ENCODE data around the gene LBHD1.
A peak's percentile ranks its signal among the peaks of the same experiment; 100 is the strongest.

LBHD1 gene

DNA sequence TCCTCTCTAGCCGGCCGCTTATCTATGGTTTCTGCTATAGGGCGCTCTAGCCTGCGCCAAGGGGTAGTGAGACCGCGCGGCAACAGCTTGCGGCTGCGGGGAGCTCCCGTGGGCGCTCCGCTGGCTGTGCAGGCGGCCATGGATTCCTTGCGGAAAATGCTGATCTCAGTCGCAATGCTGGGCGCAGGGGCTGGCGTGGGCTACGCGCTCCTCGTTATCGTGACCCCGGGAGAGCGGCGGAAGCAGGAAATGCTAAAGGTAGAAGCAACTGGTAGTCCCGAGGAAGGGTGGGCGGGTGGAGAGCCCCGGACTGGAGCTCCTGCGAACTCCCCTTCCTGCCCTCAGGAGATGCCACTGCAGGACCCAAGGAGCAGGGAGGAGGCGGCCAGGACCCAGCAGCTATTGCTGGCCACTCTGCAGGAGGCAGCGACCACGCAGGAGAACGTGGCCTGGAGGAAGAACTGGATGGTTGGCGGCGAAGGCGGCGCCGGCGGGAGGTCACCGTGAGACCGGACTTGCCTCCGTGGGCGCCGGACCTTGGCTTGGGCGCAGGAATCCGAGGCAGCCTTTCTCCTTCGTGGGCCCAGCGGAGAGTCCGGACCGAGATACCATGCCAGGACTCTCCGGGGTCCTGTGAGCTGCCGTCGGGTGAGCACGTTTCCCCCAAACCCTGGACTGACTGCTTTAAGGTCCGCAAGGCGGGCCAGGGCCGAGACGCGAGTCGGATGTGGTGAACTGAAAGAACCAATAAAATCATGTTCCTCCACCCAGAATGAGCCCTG lies at the start of gene LBHD1, which contains the start of gene UQCC3:
Gene LBHD1, minus strand, starts transcription at position 660 of the 782 bp plus-strand sequence. CDS start 2,236 bp downstream, outside the sequence.
Gene UQCC3, plus strand, starts transcription at position 66 of the 782 bp plus-strand sequence. Its CDS starts 73 bp downstream, at position 139.
- peak within 1 kb of the TSS; percentile 81 for H3K4me3 ChIP-seq (replicated peaks; ENCODE audit: low read depth, low read length)
- peak; percentile 89 for DNase-seq (ENCODE audit: low read depth)
- TF ChIP-seq, protein P1, sequence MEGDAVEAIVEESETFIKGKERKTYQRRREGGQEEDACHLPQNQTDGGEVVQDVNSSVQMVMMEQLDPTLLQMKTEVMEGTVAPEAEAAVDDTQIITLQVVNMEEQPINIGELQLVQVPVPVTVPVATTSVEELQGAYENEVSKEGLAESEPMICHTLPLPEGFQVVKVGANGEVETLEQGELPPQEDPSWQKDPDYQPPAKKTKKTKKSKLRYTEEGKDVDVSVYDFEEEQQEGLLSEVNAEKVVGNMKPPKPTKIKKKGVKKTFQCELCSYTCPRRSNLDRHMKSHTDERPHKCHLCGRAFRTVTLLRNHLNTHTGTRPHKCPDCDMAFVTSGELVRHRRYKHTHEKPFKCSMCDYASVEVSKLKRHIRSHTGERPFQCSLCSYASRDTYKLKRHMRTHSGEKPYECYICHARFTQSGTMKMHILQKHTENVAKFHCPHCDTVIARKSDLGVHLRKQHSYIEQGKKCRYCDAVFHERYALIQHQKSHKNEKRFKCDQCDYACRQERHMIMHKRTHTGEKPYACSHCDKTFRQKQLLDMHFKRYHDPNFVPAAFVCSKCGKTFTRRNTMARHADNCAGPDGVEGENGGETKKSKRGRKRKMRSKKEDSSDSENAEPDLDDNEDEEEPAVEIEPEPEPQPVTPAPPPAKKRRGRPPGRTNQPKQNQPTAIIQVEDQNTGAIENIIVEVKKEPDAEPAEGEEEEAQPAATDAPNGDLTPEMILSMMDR (IDR thresholded peaks at IDR 0.05; ENCODE audit: low read length, missing control alignments), result no peak

DNA sequence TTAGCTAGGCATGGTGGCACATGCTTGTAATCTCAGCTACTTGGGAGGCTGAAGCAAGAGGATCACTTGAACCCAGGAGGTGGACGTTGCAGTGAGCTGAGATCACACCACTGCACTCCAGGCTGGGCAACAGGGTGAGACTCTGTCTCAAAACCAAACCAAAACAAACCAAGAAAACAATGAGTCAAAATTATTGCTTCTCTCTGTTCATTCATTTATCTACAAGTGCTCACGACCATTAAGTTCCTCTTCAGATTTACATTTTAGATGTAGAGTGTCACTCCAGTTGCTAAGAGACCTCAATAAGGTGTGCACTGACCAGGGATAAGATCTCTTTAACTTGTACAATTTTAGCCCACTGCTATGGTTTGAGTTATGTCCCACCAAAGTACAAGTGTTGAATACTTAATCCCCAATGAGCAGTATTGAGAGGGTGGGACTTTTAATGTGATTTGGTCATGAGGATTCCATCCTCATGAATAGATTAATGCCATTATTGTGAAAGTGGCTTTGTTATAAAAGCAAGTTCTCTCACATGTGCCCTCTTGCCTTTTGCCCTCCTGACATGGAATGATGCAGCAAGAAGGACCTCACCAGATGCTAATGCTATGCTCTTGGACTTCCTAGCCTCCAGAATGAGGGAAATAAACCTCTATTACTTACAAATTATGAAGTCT lies 47.4 kb upstream of the LBHD1 start:
- TF ChIP-seq, protein P1 (IDR thresholded peaks at IDR 0.05; ENCODE audit: low read length, missing control alignments), result no peak
- no peak overlapping the region for H3K4me3 ChIP-seq (replicated peaks; ENCODE audit: low read depth, low read length)
- DNase-seq (ENCODE audit: low read depth), result no peak

DNA sequence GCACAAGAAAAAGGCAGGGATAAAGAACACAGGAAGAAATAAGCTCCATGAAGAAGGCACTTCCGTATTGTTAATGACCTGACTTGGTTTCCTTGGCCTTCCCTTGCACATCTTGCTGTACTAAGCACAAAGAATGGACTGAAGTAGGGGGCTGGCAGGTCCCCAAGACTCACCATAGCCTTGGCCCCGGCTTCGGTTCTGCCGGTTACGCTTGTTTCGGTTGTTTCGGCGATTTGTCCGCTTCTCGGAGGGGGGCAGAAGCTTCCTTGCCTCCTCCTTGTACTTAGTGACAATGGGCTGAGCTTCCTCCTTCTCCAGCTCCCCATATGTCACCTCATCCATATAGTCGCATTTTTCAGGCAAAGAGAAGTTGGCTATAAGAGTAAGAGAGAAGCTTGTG lies 44.7 kb upstream of the LBHD1 start:
- DNase-seq (ENCODE audit: low read depth), result no peak
- H3K4me3 ChIP-seq (replicated peaks; ENCODE audit: low read depth, low read length), result no peak overlapping the region
- TF ChIP-seq, protein P1 (IDR thresholded peaks at IDR 0.05; ENCODE audit: low read length, missing control alignments), result no peak

DNA sequence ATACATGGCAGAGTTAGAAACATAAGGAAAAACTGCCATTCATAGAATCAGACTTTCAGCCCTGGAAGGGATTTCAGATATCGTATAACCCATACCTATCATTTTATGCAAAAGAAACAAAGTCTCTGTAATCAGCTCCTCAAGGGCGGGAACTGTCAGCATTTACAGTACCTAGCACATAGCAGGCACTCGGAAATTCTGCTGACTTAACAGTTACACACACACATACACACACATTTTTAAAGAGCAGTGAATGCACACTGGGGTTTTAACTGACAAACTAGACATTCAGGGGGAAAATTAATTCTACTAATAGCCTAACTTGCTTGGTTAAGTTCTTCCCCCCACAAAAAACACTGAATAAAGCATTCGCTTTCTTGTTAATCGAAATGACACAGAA lies 44.1 kb upstream of the LBHD1 start:
- no peak for DNase-seq (ENCODE audit: low read depth)
- TF ChIP-seq, protein P1 (IDR thresholded peaks at IDR 0.05; ENCODE audit: low read length, missing control alignments), result no peak
- no peak overlapping the region for H3K4me3 ChIP-seq (replicated peaks; ENCODE audit: low read depth, low read length)

DNA sequence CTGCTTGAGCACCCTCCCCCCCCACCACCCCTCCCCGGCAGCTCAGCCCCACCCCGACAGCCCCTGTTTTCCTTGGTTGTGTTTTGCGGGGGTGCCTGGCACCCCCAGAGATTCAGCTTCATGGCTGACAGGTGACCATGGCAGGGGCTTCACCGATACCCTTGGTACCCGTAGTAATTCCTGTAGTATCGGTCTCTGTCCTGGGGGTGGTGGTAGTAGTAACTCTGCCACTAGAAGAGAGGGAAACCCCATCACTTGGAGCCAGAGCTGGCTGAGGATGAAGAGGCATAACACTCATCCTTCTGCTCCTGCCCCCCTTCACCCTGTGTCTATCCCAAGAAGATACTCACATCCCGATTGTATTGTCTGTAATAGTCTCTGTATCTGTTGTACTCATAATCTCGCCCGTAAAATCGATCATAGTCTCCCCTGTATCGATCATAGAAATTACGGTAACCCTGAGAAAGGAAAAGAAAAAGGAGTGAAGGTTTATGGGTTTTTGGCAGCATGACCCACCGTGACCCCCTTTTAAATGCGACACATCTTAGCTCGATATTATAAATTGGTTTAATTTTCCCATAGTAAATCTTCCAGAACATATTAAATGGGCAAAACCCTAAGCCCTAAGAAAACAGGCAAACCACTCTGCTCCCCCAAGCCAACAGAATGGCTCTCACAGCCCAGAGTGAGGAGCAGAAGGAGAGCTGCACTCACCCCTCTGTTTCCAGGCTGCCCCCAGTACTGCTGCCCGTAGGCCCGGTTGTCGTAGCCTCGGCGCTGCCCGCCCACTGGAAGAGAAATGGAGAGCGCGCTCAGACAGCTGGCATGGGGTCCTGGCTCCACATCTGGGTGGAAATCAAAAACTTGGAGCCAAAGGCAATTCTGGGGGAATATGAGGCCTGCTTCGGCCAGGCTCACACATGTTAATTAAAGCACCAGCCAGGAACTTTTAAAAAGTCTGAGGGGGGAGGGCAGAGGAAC lies 43.4 kb upstream of the LBHD1 start:
- no peak overlapping the region for H3K4me3 ChIP-seq (replicated peaks; ENCODE audit: low read depth, low read length)
- no peak for DNase-seq (ENCODE audit: low read depth)
- TF ChIP-seq, protein P1 (IDR thresholded peaks at IDR 0.05; ENCODE audit: low read length, missing control alignments), result no peak

DNA sequence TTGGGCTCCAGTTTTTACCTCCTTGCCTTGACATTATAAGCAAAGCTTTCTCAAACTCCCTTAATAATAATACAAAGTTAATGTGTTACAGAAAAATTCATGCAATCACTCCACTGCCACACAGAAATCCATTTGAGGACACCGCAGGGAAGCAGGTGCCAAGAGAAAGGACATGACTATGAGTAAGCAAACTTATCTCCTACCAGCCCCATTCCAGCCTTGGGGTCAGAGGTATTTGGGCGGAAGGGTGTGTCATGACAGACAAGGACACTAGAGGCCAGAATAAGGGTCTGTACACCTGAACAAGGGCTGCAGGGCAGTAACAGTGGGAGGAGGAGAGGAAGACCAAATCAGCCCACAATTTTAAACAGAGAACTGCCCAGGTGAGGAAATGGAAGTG lies 41.3 kb upstream of the LBHD1 start:
- H3K4me3 ChIP-seq (replicated peaks; ENCODE audit: low read depth, low read length), result no peak overlapping the region
- DNase-seq (ENCODE audit: low read depth), result no peak
- TF ChIP-seq, protein P1 (IDR thresholded peaks at IDR 0.05; ENCODE audit: low read length, missing control alignments), result no peak
